GM12873 (cell line): ENCODE results near the gene GRHL1.

ENCODE experiments used
- CTCF ChIP-seq: IDR thresholded peaks from 2 replicates; pipeline ENCODE4 v1.5.1; 2012; ENCODE audit warnings: low read depth, mild to moderate bottlenecking, moderate library complexity, low read length, control low read depth; ENCODE audit not compliant: insufficient read depth; ENCODE audit errors: missing control alignments

GRHL1 gene

GRCh38 chr2:9951522-9952285 is at the start of gene GRHL1:
GRHL1 (plus strand) TSS chr2:9951693; CDS start chr2:9951834, 141 bp downstream.
- no peak for TF ChIP-seq CTCF

DNA sequence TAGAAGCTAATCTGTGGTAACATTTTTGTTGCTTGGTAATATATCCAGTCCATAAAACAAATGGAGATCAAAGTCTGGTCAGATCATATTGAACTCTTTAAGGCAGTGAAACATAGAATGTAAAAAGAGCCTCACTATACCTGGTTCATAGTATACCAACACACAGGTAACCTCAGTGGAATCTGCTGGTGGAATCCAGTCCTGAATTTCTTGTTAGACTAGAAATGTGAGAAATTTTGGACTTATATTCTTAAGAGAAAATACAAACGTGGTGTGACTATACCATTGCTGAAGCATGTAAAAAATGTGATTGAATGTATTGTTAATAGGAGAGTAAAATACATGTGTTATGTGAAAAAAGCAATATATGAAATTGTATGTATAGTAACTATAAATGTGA is 46.1 kb upstream of the GRHL1 start:
- TF ChIP-seq CTCF = no peak

GRCh38 chr2:9907402-9907801 is 44.1 kb upstream of the GRHL1 start:
- TF ChIP-seq CTCF = no peak

- no peak for TF ChIP-seq CTCF
Observed at GRCh38 chr2:9908639-9909038, 42.9 kb upstream of the GRHL1 start.

DNA sequence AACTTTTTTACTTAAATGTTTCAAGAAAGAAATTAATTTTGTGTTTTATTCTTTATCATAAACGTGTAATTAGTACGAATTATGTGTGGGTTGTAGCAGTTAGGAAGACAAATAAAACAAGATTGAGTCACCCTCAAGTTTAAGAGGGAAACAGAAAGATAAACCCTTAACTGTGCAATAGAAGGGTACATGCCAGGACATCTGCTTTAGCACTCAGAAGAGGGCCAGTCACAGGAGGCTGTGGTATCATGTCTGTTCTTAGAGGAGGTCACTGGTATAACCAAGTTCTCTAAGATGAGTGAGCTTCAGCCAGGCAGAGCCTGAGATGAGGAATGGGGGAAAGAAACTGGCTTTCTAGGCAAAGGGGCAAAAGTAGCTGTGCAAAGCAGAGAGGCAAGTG is 42.4 kb upstream of the GRHL1 start:
- no peak for TF ChIP-seq CTCF

- no peak for TF ChIP-seq CTCF
Observed at GRCh38 chr2:9910699-9911098, 40.8 kb upstream of the GRHL1 start.

DNA sequence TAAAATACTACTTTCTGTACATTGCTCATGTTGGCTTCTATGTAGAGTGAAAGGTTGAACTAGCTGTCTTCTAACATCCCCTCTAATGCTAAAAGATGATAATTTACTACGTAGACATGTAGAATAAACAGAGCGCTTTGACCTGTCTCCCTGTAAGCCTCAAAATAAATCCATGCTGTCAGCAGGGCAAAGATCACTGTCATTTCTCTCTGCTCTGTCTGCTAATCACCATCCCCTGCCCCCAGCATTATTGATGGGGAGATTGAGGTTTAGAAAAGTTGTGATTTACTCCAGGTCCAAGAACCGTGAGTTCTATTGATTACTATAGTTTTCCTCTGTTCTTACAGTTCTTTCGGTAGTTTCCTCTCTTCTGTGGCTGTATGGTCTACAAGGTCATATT is 39.0 kb upstream of the GRHL1 start:
- TF ChIP-seq CTCF = no peak
